HG02884 (cell line): ENCODE results near the gene CFAP107.
"Not testable (repeated sequence)": the region's sequence is repeated elsewhere in the genome, so short reads cannot be mapped to it uniquely, and the experiment has no call there.

Experiments
- ATAC-seq: cut with Tn5 transposase; IDR thresholded peaks from one replicate; pipeline ENCODE4 v1.9.1; 2021; ENCODE audit warnings: mild to moderate bottlenecking, moderate library complexity; ENCODE audit not compliant: unreplicated experiment

CFAP107 gene

DNA sequence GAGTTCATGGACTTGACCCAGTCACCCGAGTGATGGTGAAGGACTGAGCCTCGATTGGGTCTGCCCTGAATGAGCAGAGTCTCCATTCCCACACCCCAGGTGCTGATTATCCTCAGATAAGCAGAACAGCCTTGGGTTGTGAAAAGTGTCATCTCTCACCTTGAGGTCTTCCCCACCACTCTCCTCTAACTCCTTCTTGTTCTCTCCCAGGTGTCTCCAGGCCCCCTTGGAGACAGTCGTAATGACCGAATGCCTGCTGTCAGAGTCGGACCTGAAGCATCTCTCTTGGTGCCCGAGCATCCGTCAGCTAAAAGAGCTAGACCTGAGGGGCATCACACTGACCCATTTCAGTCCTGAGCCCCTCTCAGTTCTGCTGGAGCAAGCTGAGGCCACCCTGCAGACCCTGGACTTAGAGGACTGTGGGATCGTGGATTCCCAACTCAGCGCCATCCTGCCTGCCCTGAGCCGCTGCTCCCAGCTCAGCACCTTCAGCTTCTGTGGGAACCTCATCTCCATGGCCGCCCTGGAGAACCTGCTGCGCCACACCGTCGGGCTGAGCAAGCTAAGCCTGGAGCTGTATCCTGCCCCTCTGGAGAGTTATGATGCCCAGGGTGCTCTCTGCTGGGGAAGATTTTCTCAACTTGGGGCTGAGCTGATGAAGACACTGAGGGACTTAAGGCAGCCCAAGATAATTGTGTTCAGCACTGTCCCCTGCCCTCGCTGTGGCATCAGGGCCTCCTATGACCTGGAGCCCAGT is 31.0 kb downstream of the CFAP107 start:
- ATAC-seq = no peak

GRCh38 chr1:12778061-12778460 is 32.1 kb downstream of the CFAP107 start:
- no peak for ATAC-seq

GRCh38 chr1:12778907-12779306 is 32.9 kb downstream of the CFAP107 start:
- no peak for ATAC-seq

- not testable (repeated sequence) for ATAC-seq
These were observed 35.5 kb downstream of the CFAP107 start for GRCh38 chr1:12781488-12781887.

DNA sequence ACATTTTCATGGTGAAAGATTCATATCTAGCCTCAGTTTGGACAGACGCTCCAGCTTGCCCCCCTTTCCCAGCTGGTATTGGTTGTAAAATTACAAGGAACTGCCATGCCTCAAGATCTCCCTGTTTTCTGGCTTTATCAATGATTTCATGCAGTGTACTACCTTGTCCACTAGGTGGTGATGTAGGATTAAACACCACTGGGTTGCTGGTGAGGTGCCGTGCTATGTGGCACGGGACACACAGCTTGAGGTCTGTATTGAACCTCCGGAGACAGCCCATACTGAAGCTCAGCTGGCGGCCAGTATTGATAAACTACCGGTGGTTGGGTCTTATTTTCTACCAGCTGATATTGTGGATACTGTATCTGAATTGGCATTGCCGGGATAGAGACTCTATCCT is 37.8 kb downstream of the CFAP107 start:
- ATAC-seq = not testable (repeated sequence)

DNA sequence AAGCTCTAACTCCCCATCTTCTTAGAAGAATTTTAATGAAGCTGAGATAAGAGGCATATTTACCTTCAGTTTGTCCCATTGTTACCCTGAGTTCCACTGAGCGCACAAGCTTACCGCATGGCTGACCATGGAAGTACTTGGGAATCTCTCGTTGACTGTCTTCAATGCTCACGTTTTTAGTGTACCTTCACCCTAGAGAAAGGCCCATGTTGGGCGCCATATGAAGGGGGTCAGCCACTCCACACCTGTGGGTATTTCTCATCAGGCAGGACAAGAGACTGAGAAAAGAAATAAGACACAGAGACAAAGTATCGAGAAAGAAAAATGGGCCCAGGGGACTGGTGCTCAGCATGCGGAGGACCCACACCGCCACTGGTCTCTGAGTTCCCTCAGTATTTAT is 38.7 kb downstream of the CFAP107 start:
- ATAC-seq = not testable (repeated sequence)

- ATAC-seq = not testable (repeated sequence)
These were observed 45.1 kb downstream of the CFAP107 start, which contains the start of gene PRAMEF1 for GRCh38 chr1:12791097-12791496. Gene PRAMEF1, plus strand, starts transcription at chr1:12791397. Its CDS starts 1,831 bp downstream, at chr1:12793228.

- no peak for ATAC-seq
These were observed 52.9 kb downstream of the CFAP107 start for GRCh38 chr1:12798911-12799310.

DNA sequence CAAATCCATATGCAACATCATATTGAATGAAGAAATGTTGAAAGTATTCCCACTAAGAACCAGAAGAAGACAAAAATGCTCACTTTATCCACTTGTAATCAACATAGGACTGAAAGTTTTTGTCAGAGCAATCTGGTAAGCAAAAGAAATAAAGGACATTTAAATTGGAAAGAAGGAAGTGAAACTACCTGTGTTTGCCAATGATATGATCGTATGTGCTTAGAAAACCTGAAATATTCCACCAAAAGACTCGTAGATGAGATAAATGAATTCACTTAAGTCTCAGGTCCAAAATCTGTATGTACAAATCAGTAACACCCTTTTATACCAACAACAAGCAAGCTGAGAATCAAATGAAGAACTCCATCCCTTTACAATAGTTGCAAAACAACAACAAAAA is 53.7 kb downstream of the CFAP107 start:
- ATAC-seq = no peak

DNA sequence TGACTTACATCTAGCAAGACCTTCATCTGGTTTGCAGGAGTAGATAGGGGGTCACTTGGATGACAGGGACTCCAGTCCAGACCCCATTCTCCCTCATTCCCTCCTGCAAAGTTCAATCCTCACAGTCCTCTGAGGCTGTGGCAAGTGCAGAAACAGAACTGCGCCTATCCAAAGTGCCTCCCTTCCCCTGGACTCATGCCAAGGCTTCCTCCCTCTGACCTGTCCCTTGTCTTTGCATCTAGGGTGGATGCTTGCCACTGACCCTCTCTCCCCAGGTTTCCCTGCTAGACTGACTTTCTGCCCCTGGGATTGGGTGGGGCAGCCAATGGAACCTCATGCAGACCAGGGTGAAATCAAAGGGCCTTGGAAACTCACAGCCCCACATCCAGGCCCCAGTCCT is 63.9 kb downstream of the CFAP107 start:
- no peak for ATAC-seq

DNA sequence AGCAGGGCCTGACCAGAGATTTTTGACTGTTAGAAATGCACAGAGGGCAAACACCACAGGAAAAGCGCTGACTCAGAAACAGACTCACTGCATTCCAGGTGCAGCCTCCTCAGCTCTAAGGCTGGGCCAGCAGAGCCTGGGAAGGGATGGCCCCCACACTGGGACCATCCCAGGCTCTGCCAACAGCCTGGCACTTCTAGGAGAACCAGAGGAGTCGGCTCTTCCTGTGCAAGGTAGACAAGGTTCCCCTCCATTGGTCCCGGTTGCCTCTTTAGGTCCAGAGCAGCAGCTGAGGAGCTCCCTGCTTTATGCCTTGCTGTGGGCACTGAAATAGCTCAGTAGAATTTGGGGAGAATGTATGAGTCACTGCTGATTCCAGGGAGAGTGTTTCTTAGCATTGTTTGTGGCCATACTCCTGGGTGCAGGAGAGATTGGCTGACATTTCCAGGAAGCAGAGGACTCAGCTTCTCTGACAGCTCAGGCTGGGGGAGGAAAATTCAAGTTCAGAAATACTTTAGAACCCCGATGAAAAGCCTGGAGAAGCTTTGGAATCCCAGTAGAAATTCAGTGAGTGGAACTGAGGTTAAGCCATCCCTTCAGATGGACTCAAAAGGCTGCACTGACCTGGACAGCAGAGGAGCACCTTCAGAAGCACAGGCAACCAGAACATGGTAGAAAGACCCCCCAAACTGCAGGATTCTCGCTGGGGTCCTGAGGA is 64.8 kb downstream of the CFAP107 start:
- ATAC-seq = no peak

DNA sequence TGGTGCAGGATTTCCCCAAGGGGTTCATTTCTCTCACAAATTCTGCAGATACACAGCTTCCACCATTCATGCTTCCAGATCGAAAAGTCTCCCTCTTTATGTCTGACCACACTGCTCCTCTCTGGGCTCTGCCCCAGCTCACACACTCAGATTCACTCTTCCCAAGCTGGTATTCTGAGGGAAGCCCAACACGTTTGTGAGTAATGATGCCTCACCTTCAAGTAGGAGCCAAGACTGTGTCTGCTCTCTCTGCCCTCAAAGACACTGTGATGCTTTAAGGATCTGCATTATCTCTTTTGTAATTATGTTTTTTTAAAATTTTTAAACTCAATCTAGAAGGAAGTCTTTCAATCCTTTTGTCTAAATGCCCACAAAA is 65.4 kb downstream of the CFAP107 start:
- ATAC-seq = no peak
